ENCODE measurements around the gene TMEM212. TPM values are rescaled to one million over a fixed set of nuclear protein-coding genes. Genes with fewer than 3 reads are reported as not detected.

Gene TMEM212
- not detected in 2 replicates for total RNA-seq (ENCODE audit: low replicate concordance)

DNA sequence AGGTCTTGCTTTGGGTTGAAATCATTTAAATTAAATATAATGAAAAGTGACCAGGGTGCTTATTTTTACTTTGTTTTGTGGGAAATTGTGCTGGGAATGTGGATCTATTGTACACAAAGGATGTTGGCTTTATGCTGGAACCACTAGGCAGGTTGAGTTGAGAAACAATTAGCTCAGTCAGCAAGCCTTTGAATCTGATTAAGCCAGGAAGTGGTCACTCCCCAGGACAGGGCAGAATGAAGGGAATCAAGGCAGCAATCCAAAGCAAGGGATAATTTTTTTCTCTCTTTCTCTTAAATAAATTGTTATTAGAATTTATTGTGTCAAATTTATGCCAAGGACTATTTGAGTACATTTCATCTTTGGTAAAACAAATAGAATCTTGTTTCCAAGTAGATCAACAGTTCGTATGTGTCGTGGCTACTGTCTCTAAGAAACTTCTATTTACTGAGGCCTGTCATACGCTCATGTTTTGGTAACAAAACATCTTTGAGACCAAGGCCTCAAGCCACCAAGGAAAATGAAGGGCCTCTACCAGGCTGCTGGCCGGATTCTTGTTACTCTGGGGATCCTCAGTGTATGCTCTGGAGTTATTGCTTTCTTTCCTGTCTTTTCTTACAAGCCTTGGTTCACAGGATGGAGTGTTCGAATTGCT lies at the start of gene TMEM212:
Gene TMEM212 (plus strand): TSS at position 486 of the 655 bp plus-strand sequence. CDS start 35 bp downstream, at position 521.
- no peak within 1 kb of the TSS for H3K4me3 Mint-ChIP-seq
- peak within 1 kb of the TSS; percentile 64 for H3K27ac ChIP-seq
- DNase-seq (ENCODE audit: low spot score): peak; percentile 63
- no peaks in the 10 kb centered on the region for H4K20me1 ChIP-seq (ENCODE audit: low read depth)
- peaks cover 47% of the 10 kb centered on the region for H3K4me1 Mint-ChIP-seq
- TF ChIP-seq, protein P1, sequence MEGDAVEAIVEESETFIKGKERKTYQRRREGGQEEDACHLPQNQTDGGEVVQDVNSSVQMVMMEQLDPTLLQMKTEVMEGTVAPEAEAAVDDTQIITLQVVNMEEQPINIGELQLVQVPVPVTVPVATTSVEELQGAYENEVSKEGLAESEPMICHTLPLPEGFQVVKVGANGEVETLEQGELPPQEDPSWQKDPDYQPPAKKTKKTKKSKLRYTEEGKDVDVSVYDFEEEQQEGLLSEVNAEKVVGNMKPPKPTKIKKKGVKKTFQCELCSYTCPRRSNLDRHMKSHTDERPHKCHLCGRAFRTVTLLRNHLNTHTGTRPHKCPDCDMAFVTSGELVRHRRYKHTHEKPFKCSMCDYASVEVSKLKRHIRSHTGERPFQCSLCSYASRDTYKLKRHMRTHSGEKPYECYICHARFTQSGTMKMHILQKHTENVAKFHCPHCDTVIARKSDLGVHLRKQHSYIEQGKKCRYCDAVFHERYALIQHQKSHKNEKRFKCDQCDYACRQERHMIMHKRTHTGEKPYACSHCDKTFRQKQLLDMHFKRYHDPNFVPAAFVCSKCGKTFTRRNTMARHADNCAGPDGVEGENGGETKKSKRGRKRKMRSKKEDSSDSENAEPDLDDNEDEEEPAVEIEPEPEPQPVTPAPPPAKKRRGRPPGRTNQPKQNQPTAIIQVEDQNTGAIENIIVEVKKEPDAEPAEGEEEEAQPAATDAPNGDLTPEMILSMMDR (IDR thresholded peaks at IDR 0.05): no peak
- TF ChIP-seq EZH2 (IDR thresholded peaks at IDR 0.05) (no peak), EZH2phosphoT487 (IDR thresholded peaks at IDR 0.05) (no peak)
- H3K79me2 ChIP-seq (ENCODE audit: low read depth): no peaks in the 10 kb centered on the region
- peaks cover 22% of the 10 kb centered on the region for H3K4me1 ChIP-seq
- H3K36me3 Mint-ChIP-seq: peaks cover 3% of the 10 kb centered on the region
- no peak within 1 kb of the TSS for H3K9ac ChIP-seq
- no peak within 1 kb of the TSS for H2AFZ ChIP-seq (replicated peaks)
- no peaks in the 10 kb centered on the region for H3K27me3 Mint-ChIP-seq (ENCODE audit: insufficient read depth, low read depth)
- no peaks in the 10 kb centered on the region for H3K27me3 ChIP-seq
- peaks cover 6% of the 10 kb centered on the region for H3F3A ChIP-seq (ENCODE audit: low read depth)
- no peaks in the 10 kb centered on the region for H3K36me3 ChIP-seq
- no peak within 1 kb of the TSS for H3K27ac Mint-ChIP-seq
- H3K9me3 Mint-ChIP-seq: peaks cover 3% of the 10 kb centered on the region
- no peak within 1 kb of the TSS for H3K4me3 ChIP-seq
- no peaks in the 10 kb centered on the region for H3K9me3 ChIP-seq (ENCODE audit: low read depth)
- H3K4me2 ChIP-seq: no peak within 1 kb of the TSS

DNA sequence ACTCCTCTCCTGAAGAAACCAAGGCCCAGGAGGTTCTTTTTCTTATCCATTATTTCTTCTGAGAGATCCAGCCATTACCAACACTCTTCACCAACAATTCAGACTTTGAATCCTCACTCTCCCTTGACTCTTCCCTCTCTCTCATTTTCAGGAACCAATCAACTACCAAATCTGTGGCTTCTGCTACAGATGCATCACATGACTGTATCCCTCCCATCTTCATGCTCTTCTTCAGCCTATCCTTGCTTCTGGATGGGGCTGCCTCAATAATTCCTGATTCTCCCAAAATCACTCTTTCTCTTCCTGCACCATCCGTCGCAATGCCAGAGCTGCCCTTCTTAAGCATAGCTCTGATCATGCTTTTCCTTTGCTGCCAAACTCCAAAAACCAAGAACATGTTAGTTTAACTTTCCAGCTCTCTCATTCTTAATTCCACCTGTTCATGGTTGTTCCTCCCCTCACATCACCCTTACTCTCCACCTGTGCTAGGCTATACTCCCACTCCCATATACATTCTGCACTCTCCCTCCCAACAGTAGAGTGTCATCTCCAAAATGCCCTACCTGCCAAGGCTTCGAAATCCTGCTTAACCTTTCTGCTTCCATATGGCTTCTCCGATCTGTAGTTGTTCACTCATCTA lies 46.4 kb upstream of the TMEM212 start:
- H3K79me2 ChIP-seq (ENCODE audit: low read depth): no peaks in the 10 kb centered on the region
- DNase-seq (ENCODE audit: low spot score): no peak
- no peaks in the 10 kb centered on the region for H3K36me3 ChIP-seq
- no peaks in the 10 kb centered on the region for H3F3A ChIP-seq (ENCODE audit: low read depth)
- H3K4me1 ChIP-seq: no peaks in the 10 kb centered on the region
- Mint-ChIP-seq H3K27ac (no peak overlapping the region), H3K4me1 (peaks cover 12% of the 10 kb centered on the region), H3K4me3 (no peak overlapping the region), H3K36me3 (no peaks in the 10 kb centered on the region), H3K27me3 (ENCODE audit: insufficient read depth, low read depth) (peaks cover 5% of the 10 kb centered on the region), H3K9me3 (peaks cover 2% of the 10 kb centered on the region)
- no peak overlapping the region for H3K27ac ChIP-seq
- H3K9me3 ChIP-seq (ENCODE audit: low read depth): no peaks in the 10 kb centered on the region
- H4K20me1 ChIP-seq (ENCODE audit: low read depth): no peaks in the 10 kb centered on the region
- TF ChIP-seq EZH2phosphoT487 (IDR thresholded peaks at IDR 0.05) (no peak), EZH2 (IDR thresholded peaks at IDR 0.05) (no peak)
- TF ChIP-seq, protein P1 (IDR thresholded peaks at IDR 0.05): no peak
- no peak overlapping the region for H3K9ac ChIP-seq
- no peak overlapping the region for H2AFZ ChIP-seq (replicated peaks)
- H3K4me2 ChIP-seq: no peak overlapping the region
- H3K27me3 ChIP-seq: no peaks in the 10 kb centered on the region
- no peak overlapping the region for H3K4me3 ChIP-seq

DNA sequence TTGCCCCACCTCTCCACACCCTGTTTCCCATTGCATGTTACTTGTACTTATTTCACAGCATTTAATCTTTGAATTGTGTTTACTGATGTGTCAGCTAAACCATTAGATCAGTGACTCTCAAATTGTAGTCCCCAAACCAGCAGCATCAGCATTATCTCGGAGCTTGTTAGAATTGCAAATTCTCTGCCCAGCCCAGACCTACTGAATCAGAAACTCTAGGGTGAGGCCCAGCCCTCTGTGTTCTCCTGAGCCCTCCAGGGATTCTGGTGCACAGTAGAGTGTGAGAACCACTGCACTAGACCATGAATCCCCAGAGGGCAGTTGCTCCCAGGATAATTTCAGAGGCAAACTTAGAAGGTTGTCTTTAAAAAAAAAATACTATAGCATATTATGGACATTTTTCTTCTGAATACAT lies 45.9 kb upstream of the TMEM212 start:
- H3K27ac ChIP-seq: no peak overlapping the region
- no peak for DNase-seq (ENCODE audit: low spot score)
- H3K4me3 Mint-ChIP-seq: no peak overlapping the region
- H2AFZ ChIP-seq (replicated peaks): no peak overlapping the region
- H3K4me2 ChIP-seq: no peak overlapping the region
- H3K36me3 Mint-ChIP-seq: no peaks in the 10 kb centered on the region
- peaks cover 7% of the 10 kb centered on the region for H3K4me1 Mint-ChIP-seq
- no peaks in the 10 kb centered on the region for H4K20me1 ChIP-seq (ENCODE audit: low read depth)
- H3K27me3 Mint-ChIP-seq (ENCODE audit: insufficient read depth, low read depth): peaks cover 1% of the 10 kb centered on the region
- no peaks in the 10 kb centered on the region for H3F3A ChIP-seq (ENCODE audit: low read depth)
- TF ChIP-seq EZH2phosphoT487 (IDR thresholded peaks at IDR 0.05) (no peak), EZH2 (IDR thresholded peaks at IDR 0.05) (no peak)
- TF ChIP-seq, protein P1 (IDR thresholded peaks at IDR 0.05): no peak
- H3K79me2 ChIP-seq (ENCODE audit: low read depth): no peaks in the 10 kb centered on the region
- no peaks in the 10 kb centered on the region for H3K27me3 ChIP-seq
- peaks cover 2% of the 10 kb centered on the region for H3K9me3 Mint-ChIP-seq
- no peak overlapping the region for H3K27ac Mint-ChIP-seq
- no peak overlapping the region for H3K9ac ChIP-seq
- no peaks in the 10 kb centered on the region for H3K36me3 ChIP-seq
- no peak overlapping the region for H3K4me3 ChIP-seq
- no peaks in the 10 kb centered on the region for H3K9me3 ChIP-seq (ENCODE audit: low read depth)
- no peaks in the 10 kb centered on the region for H3K4me1 ChIP-seq

Data from neural progenitor cell (in vitro differentiated cells).